HCT116 (cell line): ENCODE results near the gene RSPH6A. TPM values are rescaled to one million over a fixed set of nuclear protein-coding genes. Genes with fewer than 3 reads are reported as not detected.
A peak's percentile ranks its signal among the peaks of the same experiment; 100 is the strongest.

Source experiments
- ATAC-seq: fragments of 200-7000 bp; cut with Tn5 transposase; 2 replicates; pipeline ENCODE4 v1.9.1; 2020; ENCODE audit warnings: mild to moderate bottlenecking, moderate library complexity
- BruUV-seq: library from RNA; stranded (reverse); fragments of 400-500 nt; replicated peaks from 2 replicates; lab custom pipeline; 2021; lab: Mats Ljungman, UMichigan
- CTCF ChIA-PET: fragments of 300-600 bp; sonication (Branson Sonifier 250); formaldehyde crosslinking; loops from one replicate; lab custom pipeline; 2021; ENCODE audit warnings: antibody characterized with exemption; lab: Charles Lee
- POLR2A ChIA-PET: fragments of 300-600, 350-600 bp; sonication (Branson Sonifier 250); formaldehyde crosslinking; loops from one replicate; lab custom pipeline; 2021; ENCODE audit warnings: antibody characterized with exemption; lab: Charles Lee
- RAD21 ChIA-PET, 2 experiments: fragments of 300-600 bp; sonication (Branson Sonifier 250); formaldehyde crosslinking; loops; one replicate each; lab custom pipeline; 2023; ENCODE audit warnings: low total read pairs in 2 of 2; ENCODE audit not compliant: uncharacterized antibody in 2 of 2, unreplicated experiment in 2 of 2, low non-redundant PET in 1 of 2; lab: Charles Lee
- DNase-seq: peaks from one replicate; pipeline ENCODE4 v3.0.0-alpha.2; 2010; ENCODE audit warnings: low read depth, low spot score
- H2AFZ ChIP-seq: fragments of 200-600 bp; shearing (Covaris generic), sonication (generic); 2 replicates; pipeline ENCODE4 v1.6.1; 2017; ENCODE audit warnings: low read depth, mixed run types, mixed read lengths, antibody characterized with exemption, low read length; ENCODE audit not compliant: poor library complexity, severe bottlenecking
- H3K27ac ChIP-seq: 2 replicates; pipeline ENCODE4 v1.5.1; 2012; ENCODE audit warnings: low read depth, low read length
- H3K27me3 ChIP-seq: fragments of 200-600 bp; sonication (generic); 2 replicates; pipeline ENCODE4 v1.6.1; 2016; ENCODE audit warnings: mixed run types, low read length, mixed read lengths; ENCODE audit not compliant: insufficient read depth
- H3K36me3 ChIP-seq, 2 experiments: fragments of 200-500 bp in 1 of 2; fragments of 200-600 bp in 1 of 2; sonication (Bioruptor generic) in 1 of 2; sonication (generic) in 1 of 2; 2 replicates each; pipeline versions ENCODE4 v1.5.1 to v1.6.1; 2014 to 2016; ENCODE audit warnings: low read length in 2 of 2, inconsistent platforms in 1 of 2, mixed read lengths in 1 of 2, mixed run types in 1 of 2; ENCODE audit not compliant: insufficient read depth in 2 of 2, control insufficient read depth in 1 of 2
- H3K4me1 ChIP-seq, 2 experiments: fragments of 200-600 bp in 1 of 2; sonication (generic) in 1 of 2; 2 replicates each; pipeline versions ENCODE4 v1.5.1 to v1.6.1; 2012 to 2017; ENCODE audit warnings: low read length in 2 of 2, inconsistent platforms in 1 of 2, mild to moderate bottlenecking in 1 of 2, mixed read lengths in 1 of 2, mixed run types in 1 of 2, moderate library complexity in 1 of 2; ENCODE audit not compliant: insufficient read depth in 2 of 2, control insufficient read depth in 1 of 2
- H3K4me2 ChIP-seq: fragments of 200-600 bp; sonication (generic); 2 replicates; pipeline ENCODE4 v1.6.1; 2017; ENCODE audit warnings: mixed run types, low read length, mixed read lengths
- H3K4me3 ChIP-seq, 2 experiments: fragments of 200-600 bp in 1 of 2; sonication (generic) in 1 of 2; replicated peaks in 1 of 2; 2 replicates each; pipeline ENCODE4 v1.5.1; 2011 to 2016; ENCODE audit warnings: low read length in 2 of 2, control low read depth in 1 of 2, low read depth in 1 of 2, mild to moderate bottlenecking in 1 of 2, mixed read lengths in 1 of 2, mixed run types in 1 of 2
- H3K79me2 ChIP-seq: fragments of 200-600 bp; sonication (generic); 2 replicates; pipeline ENCODE4 v1.6.1; 2017; ENCODE audit warnings: mild to moderate bottlenecking, mixed run types, low read length, moderate library complexity, mixed read lengths; ENCODE audit not compliant: insufficient read depth
- H3K9ac ChIP-seq: fragments of 200-600 bp; sonication (generic); 2 replicates; pipeline ENCODE4 v1.6.1; 2016; ENCODE audit warnings: low read length, mixed read lengths
- H3K9me2 ChIP-seq: fragments of 200-600 bp; sonication (generic), shearing (Covaris generic); 2 replicates; pipeline ENCODE4 v1.6.1; 2017; ENCODE audit warnings: mixed run types, mild to moderate bottlenecking, moderate library complexity; ENCODE audit not compliant: insufficient read depth
- H3K9me3 ChIP-seq, 2 experiments: fragments of 200-500 bp in 1 of 2; fragments of 200-600 bp in 1 of 2; sonication (Bioruptor generic) in 1 of 2; sonication (generic) in 1 of 2; 2 replicates each; pipeline ENCODE4 v1.6.1; 2014 to 2017; ENCODE audit warnings: low read length in 2 of 2, mixed read lengths in 2 of 2, inconsistent platforms in 1 of 2, low read depth in 1 of 2, mild to moderate bottlenecking in 1 of 2, mixed run types in 1 of 2, moderate library complexity in 1 of 2; ENCODE audit not compliant: control insufficient read depth in 1 of 2, insufficient read depth in 1 of 2
- H4K20me1 ChIP-seq: fragments of 200-600 bp; sonication (generic), shearing (Covaris generic); 2 replicates; pipeline ENCODE4 v1.6.1; 2017; ENCODE audit warnings: mixed run types, mild to moderate bottlenecking, moderate library complexity; ENCODE audit not compliant: insufficient read depth
- JUND ChIP-seq: IDR thresholded peaks from 2 replicates; pipeline ENCODE4 v1.6.1; 2012
- POLR2AphosphoS5 ChIP-seq: IDR thresholded peaks from 2 replicates; pipeline ENCODE4 v1.6.1; 2011; ENCODE audit warnings: mild to moderate bottlenecking, low read depth, low read length, moderate library complexity
- SIN3A ChIP-seq: IDR thresholded peaks from 2 replicates; pipeline ENCODE4 v1.6.1; 2012; ENCODE audit warnings: low read depth
- intact Hi-C: fragments of 100-400 bp; cut with micrococcal nuclease; formaldehyde crosslinking; loops from 2 replicates; pipeline ENCODE4 v1.10.0; 2022
- total RNA-seq: library from RNA; stranded (reverse); gene quantifications from one replicate; pipeline ENCODE4 v1.2.1, GENCODE V29; 2021; ENCODE audit not compliant: unreplicated experiment
- TF ChIP-seq, protein P1 (sequence below): IDR thresholded peaks from 2 replicates; pipeline ENCODE4 v1.6.1; 2012; ENCODE audit warnings: low read depth

The RSPH6A gene
- total RNA-seq, 1 experiment from 2014 or later: 0.57 TPM

DNA sequence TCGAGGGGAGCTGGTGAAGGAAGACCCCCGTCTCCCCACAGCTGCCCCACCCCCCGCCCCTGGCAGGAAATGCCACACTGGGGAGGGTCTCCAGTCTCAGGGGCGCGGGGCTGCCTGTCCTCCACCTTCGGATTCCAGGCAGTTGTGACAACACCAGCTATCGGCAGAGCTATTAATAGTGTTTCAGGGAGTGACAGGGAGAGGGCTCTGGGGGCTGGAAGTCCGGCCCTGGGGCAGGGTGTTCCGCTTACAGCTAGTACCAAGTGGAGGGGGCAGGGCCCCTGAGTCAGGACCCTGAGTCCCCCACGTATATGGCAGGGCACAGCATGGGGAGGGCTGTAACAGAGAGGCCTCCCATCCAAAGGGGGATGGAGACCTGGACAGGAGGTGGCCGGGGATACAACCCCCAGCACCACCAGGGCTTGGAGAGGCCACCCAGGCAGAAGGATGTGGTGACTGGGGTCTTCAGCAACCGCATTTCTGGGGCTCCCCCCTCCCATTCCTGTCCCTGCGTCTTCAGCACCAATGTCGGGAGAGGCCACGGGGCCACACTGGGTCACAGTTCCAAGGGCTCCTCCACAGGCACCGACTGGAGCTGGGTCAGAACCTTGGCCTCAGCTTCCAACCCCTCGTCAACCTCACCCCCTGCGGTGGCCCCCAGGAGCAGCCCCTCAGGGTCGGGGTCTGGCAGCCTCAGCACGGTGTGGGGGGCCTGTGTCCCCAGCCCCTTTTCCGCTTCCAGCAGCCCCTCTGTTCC is 50.0 kb downstream of the RSPH6A start (continued):
- TF ChIP-seq, protein P1, sequence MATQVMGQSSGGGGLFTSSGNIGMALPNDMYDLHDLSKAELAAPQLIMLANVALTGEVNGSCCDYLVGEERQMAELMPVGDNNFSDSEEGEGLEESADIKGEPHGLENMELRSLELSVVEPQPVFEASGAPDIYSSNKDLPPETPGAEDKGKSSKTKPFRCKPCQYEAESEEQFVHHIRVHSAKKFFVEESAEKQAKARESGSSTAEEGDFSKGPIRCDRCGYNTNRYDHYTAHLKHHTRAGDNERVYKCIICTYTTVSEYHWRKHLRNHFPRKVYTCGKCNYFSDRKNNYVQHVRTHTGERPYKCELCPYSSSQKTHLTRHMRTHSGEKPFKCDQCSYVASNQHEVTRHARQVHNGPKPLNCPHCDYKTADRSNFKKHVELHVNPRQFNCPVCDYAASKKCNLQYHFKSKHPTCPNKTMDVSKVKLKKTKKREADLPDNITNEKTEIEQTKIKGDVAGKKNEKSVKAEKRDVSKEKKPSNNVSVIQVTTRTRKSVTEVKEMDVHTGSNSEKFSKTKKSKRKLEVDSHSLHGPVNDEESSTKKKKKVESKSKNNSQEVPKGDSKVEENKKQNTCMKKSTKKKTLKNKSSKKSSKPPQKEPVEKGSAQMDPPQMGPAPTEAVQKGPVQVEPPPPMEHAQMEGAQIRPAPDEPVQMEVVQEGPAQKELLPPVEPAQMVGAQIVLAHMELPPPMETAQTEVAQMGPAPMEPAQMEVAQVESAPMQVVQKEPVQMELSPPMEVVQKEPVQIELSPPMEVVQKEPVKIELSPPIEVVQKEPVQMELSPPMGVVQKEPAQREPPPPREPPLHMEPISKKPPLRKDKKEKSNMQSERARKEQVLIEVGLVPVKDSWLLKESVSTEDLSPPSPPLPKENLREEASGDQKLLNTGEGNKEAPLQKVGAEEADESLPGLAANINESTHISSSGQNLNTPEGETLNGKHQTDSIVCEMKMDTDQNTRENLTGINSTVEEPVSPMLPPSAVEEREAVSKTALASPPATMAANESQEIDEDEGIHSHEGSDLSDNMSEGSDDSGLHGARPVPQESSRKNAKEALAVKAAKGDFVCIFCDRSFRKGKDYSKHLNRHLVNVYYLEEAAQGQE: no peak
- no peak for TF ChIP-seq SIN3A
- TF ChIP-seq JUND: no peak
- TF ChIP-seq, all 23 proteins: peak for 0

- ChIA-PET CTCF (interaction anchor here (1.1 kb wide), 1 partner anchor 14 kb away, joined by 4 read pairs; no protein-coding TSS in a partner anchor), RAD21 (no interaction called here), POLR2A (no interaction called here)
- H2AFZ ChIP-seq: no peak overlapping the region
- no peak overlapping the region for H3K4me3 ChIP-seq
- no peak overlapping the region for H3K9ac ChIP-seq
- no TSS peak for BruUV-seq
- no peaks in the 10 kb centered on the region for H3K27me3 ChIP-seq
- H3K4me1 ChIP-seq: peaks cover 6 to 34% of the 10 kb centered on the region in 2 experiments; a peak in 3 of 4 replicates
- no peak overlapping the region for H3K27ac ChIP-seq
- ATAC-seq (no peak), DNase-seq (no peak)
- no peaks in the 10 kb centered on the region for H4K20me1 ChIP-seq
- no peaks in the 10 kb centered on the region for H3K9me3 ChIP-seq
- no peaks in the 10 kb centered on the region for H3K36me3 ChIP-seq
- no peaks in the 10 kb centered on the region for H3K79me2 ChIP-seq
- no peak overlapping the region for H3K4me2 ChIP-seq
- TF ChIP-seq JUND (no peak), POLR2AphosphoS5 (0 out of 2 replicates have a peak, but pooled peaks have one; percentile 11)
- H3K9me2 ChIP-seq: no peaks in the 10 kb centered on the region
- intact Hi-C loops: no loop called here
Observed at GRCh38 chr19:45764475-45764874, 50.6 kb downstream of the RSPH6A start.
